Right lobe of liver (tissue), 4 donors: Measurements from ENCODE around the gene MGAT3.

Experiments used
- CTCF ChIP-seq, 4 donors: fragments of 200-600 bp in 3 of 4; fragments of 450-650 bp in 1 of 4; IDR thresholded peaks; one replicate each; pipeline versions ENCODE4 v1.5.1 to v1.8.0; 2016 to 2022; ENCODE audit warnings: antibody characterized with exemption in 4 of 4, mild to moderate bottlenecking in 2 of 4
- POLR2A ChIP-seq: fragments of 450-650 bp; IDR thresholded peaks from one replicate; pipeline ENCODE4 v1.6.1; 2017; ENCODE audit warnings: antibody characterized with exemption, mild to moderate bottlenecking
- donor health status: DM: no; HTN: no; CAD: no.
- donor health status: DM: no; HTN: no; CAD: no.
- donor health status: DM: no; HTN: yes; CAD: no.

DNA sequence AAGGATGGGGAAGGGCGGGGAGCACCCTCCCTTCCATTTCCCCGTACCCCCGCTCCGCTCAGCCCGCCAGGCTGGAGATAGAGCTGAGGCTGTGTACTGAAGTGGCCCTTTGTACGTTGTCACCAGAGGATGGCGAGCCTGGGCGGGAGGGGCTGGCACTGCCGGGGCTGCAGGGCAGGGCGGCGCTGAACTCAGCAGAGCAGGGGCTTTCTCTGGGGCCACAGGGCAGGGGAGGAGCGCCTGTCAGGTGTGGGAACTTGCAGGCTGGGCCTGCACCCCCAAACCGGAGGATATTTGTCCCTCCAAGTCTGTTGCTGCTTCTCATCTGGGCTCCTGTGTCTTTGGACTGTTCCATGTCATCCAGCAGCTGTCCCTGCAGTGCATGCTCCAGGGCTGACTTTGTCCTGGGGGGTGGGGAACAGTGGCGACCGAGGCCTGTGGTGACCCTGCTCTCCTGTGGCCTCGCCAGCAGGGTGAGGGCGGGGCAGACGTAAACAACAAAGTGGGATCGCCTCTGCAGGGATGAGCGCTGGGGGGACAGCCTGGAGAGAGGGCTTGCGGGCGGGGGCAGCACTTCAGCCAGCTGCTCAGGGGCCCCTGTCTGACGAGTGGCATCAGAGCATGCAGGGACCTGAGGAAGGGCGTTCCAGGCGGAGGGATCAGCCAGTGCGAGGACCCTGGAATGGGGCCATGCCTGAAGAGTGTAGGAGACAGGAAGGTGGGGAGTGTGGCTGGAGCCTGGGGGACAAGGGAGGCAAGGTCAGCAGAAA is 13.1 kb downstream of the MGAT3 start:
- TF ChIP-seq CTCF (IDR thresholded peaks at IDR 0.05) (no peak), POLR2A (no peak)
